Stimulated activated CD4-positive, alpha-beta T cell treated with anti-CD3 and anti-CD28 coated beads, Interleukin-1b, Interleukin-23, amount 100 ng/mL, for 24 hours (primary cell): ENCODE results near the gene INPP5A.

Experiments used
- DNase-seq, 4 experiments: peaks; one replicate each; pipeline ENCODE4 v3.0.0-alpha.2; 2020; ENCODE audit warnings: low read depth in 4 of 4, low spot score in 1 of 4

The INPP5A gene

DNA sequence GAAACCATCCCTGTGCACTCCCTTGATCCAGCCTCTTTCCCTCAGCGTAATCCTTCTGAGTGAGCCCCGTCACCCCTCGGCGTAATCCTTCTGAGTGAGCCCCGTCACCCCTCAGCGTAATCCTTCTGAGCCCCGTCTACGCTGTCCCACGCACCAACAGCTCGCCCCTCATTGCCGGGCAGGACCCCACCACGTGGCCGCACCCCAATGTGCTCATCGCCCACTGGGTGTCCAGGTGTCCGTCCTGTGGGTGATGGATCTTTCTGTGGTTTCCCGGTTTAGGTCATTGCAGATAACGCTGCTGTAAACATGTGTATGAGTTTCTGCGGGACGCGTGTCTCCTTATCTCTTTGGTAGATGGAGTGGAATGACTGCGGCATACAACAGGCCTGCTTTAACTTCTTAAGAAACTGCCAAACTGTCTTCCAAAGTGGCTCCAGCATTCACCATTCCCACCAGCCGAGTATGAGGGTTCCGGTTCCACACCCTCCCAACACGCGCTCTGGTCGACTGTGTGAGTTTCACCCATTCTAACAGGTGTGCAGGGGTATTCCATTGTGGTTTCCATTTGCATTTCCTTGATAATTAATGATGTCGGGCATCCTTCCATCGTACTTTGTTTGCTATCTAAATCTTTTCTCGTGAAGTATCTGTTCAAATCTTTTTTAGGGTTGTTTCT, 290.4 kb downstream of the INPP5A start:
- no peak for DNase-seq

DNA sequence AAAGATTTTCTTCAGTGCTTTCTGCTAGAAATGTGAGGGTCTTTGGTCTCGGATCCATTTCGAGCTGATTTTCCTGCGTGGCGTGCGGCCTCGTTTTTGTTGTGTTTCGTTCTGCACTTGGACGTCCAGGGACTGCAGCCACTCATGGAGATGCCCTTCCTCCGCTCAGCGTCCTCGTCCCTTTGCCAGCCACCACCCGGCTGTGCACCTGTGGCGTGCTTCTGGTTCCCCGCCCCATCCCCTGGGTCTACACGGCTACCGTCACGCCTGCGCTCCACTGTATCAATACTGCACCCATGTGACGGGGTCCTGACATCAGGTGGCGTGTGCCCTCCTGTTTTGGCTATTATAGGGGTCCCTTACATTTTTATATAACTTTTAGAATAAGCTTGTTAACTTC, 291.1 kb downstream of the INPP5A start:
- DNase-seq = no peak

DNA sequence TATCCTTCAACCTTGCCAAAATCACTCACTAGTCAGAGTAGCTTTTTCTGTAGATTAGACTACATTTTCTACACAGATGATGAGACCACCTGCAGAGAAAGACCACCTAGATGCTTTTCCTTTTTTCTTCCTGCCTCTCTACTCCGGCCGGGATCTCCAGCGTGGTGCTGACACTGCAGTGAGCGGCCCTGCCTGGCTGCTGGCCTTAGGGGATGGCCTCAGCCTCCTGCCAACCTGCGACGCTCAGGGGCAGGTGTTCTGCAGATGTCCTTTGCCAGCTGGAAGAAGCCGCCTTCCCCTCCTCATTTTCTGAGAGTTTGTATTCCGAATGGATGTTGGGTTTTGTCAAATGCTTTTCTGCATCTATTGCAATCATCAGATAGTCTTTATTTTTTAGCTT, 291.8 kb downstream of the INPP5A start:
- DNase-seq = no peak

DNA sequence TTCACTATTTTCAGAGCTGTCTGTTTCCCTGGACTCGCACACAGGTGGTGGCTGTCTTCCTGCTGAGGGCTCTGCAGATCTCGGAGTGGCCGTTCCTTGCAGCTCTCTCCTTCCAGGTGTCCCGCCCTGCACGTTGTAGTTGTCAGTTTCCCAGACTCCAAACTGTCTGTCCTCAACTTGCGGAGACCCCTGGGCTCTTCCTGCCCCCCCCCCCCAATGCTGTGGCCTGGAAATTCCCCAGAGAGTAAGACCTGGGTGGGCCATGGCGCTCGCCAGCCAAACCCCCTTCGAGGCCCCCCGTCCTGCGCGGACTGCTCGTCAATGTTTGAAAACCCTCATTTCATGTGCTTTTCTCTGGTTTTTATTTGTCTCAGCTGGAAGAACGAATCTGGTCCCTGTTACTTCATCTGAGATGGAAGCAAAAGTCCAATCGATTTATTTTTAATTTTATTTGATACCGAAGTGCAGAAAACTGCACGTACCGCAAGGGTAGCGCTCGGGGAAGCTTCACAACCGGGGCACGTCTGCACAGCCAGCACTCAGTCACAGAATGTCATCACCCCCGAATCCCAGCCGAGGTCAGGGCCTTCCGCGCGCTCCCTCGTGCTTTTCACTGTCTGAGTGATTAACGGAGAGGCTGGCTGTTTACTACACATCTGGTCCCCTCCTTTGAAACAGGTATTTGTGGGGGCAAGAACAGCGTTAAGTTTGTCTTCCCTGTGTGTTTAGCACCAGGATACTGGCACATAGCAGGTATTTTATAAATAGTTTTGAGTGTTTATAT, 294.8 kb downstream of the INPP5A start:
- no peak for DNase-seq
